ENCODE data around the gene ABCG1.

The ABCG1 gene

GRCh38 chr21:42214921-42215320, 4.0 kb upstream of the ABCG1 start:
- Mint-ChIP-seq H3K27ac (no peak overlapping the region), H3K27me3 (peaks cover 20% of the 10 kb centered on the region), H3K4me1 (ENCODE audit: low read depth) (peaks cover 16% of the 10 kb centered on the region), H3K4me3 (no peak overlapping the region), H3K36me3 (ENCODE audit: low read depth) (peaks cover 10% of the 10 kb centered on the region), H3K9me3 (peaks cover 12% of the 10 kb centered on the region)
- intact Hi-C loops (cut with micrococcal nuclease), result no loop called here

GRCh38 chr21:42215942-42216725, 2.8 kb upstream of the ABCG1 start:
- intact Hi-C loops (cut with micrococcal nuclease), result no loop called here

GRCh38 chr21:42216726-42217572, 2.0 kb upstream of the ABCG1 start:
- H3K36me3 Mint-ChIP-seq (ENCODE audit: low read depth), result peaks cover 18% of the 10 kb centered on the region
- intact Hi-C loops (cut with micrococcal nuclease), result no loop called here
- H3K4me1 Mint-ChIP-seq (ENCODE audit: low read depth), result peaks cover 23% of the 10 kb centered on the region
- peaks cover 12% of the 10 kb centered on the region for H3K9me3 Mint-ChIP-seq
- H3K27me3 Mint-ChIP-seq, result peaks cover 18% of the 10 kb centered on the region
- H3K4me3 Mint-ChIP-seq, result no peak overlapping the region
- H3K27ac Mint-ChIP-seq, result no peak overlapping the region

More at GRCh38 chr21:42215942-42216725, 2.8 kb upstream of the ABCG1 start:
- H3K27ac Mint-ChIP-seq, result no peak overlapping the region
- H3K4me1 Mint-ChIP-seq (ENCODE audit: low read depth), result peaks cover 16% of the 10 kb centered on the region
- H3K36me3 Mint-ChIP-seq (ENCODE audit: low read depth), result peaks cover 14% of the 10 kb centered on the region
- no peak overlapping the region for H3K4me3 Mint-ChIP-seq
- peaks cover 12% of the 10 kb centered on the region for H3K9me3 Mint-ChIP-seq
- peaks cover 18% of the 10 kb centered on the region for H3K27me3 Mint-ChIP-seq

- Mint-ChIP-seq H3K4me3 (peak overlapping the region; percentile 87), H3K27ac (peak overlapping the region; percentile 92)
- intact Hi-C loops (cut with micrococcal nuclease), result no loop called here
Observed at GRCh38 chr21:42219606-42220137, 732 bp downstream of the ABCG1 start.

GRCh38 chr21:42220138-42220701, 1.3 kb downstream of the ABCG1 start:
- Mint-ChIP-seq H3K27ac (peak overlapping the region; percentile 92), H3K4me1 (ENCODE audit: low read depth) (peaks cover 38% of the 10 kb centered on the region), H3K27me3 (peaks cover 20% of the 10 kb centered on the region), H3K4me3 (peak overlapping the region; percentile 87), H3K9me3 (peaks cover 12% of the 10 kb centered on the region), H3K36me3 (ENCODE audit: low read depth) (peaks cover 45% of the 10 kb centered on the region)
- intact Hi-C loops (cut with micrococcal nuclease), result no loop called here

More at GRCh38 chr21:42219606-42220137, 732 bp downstream of the ABCG1 start:
- Mint-ChIP-seq H3K27me3 (peaks cover 20% of the 10 kb centered on the region), H3K4me1 (ENCODE audit: low read depth) (peaks cover 38% of the 10 kb centered on the region), H3K9me3 (peaks cover 12% of the 10 kb centered on the region), H3K36me3 (ENCODE audit: low read depth) (peaks cover 39% of the 10 kb centered on the region)

- Mint-ChIP-seq H3K4me1 (ENCODE audit: low read depth) (peaks cover 51% of the 10 kb centered on the region), H3K27ac (peak overlapping the region; percentile 77), H3K36me3 (ENCODE audit: low read depth) (peaks cover 60% of the 10 kb centered on the region), H3K27me3 (peaks cover 18% of the 10 kb centered on the region), H3K9me3 (no peaks in the 10 kb centered on the region), H3K4me3 (peak overlapping the region; percentile 33)
- intact Hi-C loops (cut with micrococcal nuclease), result no loop called here
Observed at GRCh38 chr21:42221581-42222345, 2.8 kb downstream of the ABCG1 start.

- intact Hi-C loops (cut with micrococcal nuclease), result no loop called here
- Mint-ChIP-seq H3K27ac (peak overlapping the region; percentile 77), H3K9me3 (no peaks in the 10 kb centered on the region), H3K4me1 (ENCODE audit: low read depth) (peaks cover 57% of the 10 kb centered on the region), H3K27me3 (peaks cover 11% of the 10 kb centered on the region), H3K36me3 (ENCODE audit: low read depth) (peaks cover 66% of the 10 kb centered on the region), H3K4me3 (no peak overlapping the region)
Observed at GRCh38 chr21:42222386-42222785, 3.4 kb downstream of the ABCG1 start.

- H3K4me3 Mint-ChIP-seq, result no peak overlapping the region
- H3K27ac Mint-ChIP-seq, result peak overlapping the region; percentile 77
- H3K9me3 Mint-ChIP-seq, result no peaks in the 10 kb centered on the region
- H3K4me1 Mint-ChIP-seq (ENCODE audit: low read depth), result peaks cover 63% of the 10 kb centered on the region
- peaks cover 71% of the 10 kb centered on the region for H3K36me3 Mint-ChIP-seq (ENCODE audit: low read depth)
- intact Hi-C loops (cut with micrococcal nuclease), result no loop called here
- H3K27me3 Mint-ChIP-seq, result peaks cover 7% of the 10 kb centered on the region
Observed at GRCh38 chr21:42222821-42223390, 4.0 kb downstream of the ABCG1 start.

- no peak overlapping the region for H3K4me3 Mint-ChIP-seq
- H3K36me3 Mint-ChIP-seq (ENCODE audit: low read depth), result peaks cover 75% of the 10 kb centered on the region
- peak overlapping the region; percentile 77 for H3K27ac Mint-ChIP-seq
- peaks cover 74% of the 10 kb centered on the region for H3K4me1 Mint-ChIP-seq (ENCODE audit: low read depth)
- peaks cover 4% of the 10 kb centered on the region for H3K27me3 Mint-ChIP-seq
- no peaks in the 10 kb centered on the region for H3K9me3 Mint-ChIP-seq
- intact Hi-C loops (cut with micrococcal nuclease), result no loop called here
Observed at GRCh38 chr21:42223826-42224575, 5.1 kb downstream of the ABCG1 start.

- Mint-ChIP-seq H3K4me1 (ENCODE audit: low read depth) (peaks cover 82% of the 10 kb centered on the region), H3K27me3 (peaks cover 1% of the 10 kb centered on the region), H3K4me3 (no peak overlapping the region), H3K9me3 (no peaks in the 10 kb centered on the region), H3K36me3 (ENCODE audit: low read depth) (peaks cover 75% of the 10 kb centered on the region), H3K27ac (no peak overlapping the region)
- intact Hi-C loops (cut with micrococcal nuclease), result no loop called here
Observed at GRCh38 chr21:42225042-42225441, 6.1 kb downstream of the ABCG1 start.

- Mint-ChIP-seq H3K27ac (no peak overlapping the region), H3K4me1 (ENCODE audit: low read depth) (peaks cover 82% of the 10 kb centered on the region), H3K36me3 (ENCODE audit: low read depth) (peaks cover 77% of the 10 kb centered on the region), H3K4me3 (no peak overlapping the region), H3K9me3 (no peaks in the 10 kb centered on the region), H3K27me3 (peaks cover 1% of the 10 kb centered on the region)
- intact Hi-C loops (cut with micrococcal nuclease), result no loop called here
Observed at GRCh38 chr21:42225571-42226155, 6.7 kb downstream of the ABCG1 start.

GRCh38 chr21:42226626-42227025, 7.7 kb downstream of the ABCG1 start:
- peaks cover 1% of the 10 kb centered on the region for H3K27me3 Mint-ChIP-seq
- no peaks in the 10 kb centered on the region for H3K9me3 Mint-ChIP-seq
- peaks cover 85% of the 10 kb centered on the region for H3K4me1 Mint-ChIP-seq (ENCODE audit: low read depth)
- no peak overlapping the region for H3K4me3 Mint-ChIP-seq
- peak overlapping the region; percentile 93 for H3K27ac Mint-ChIP-seq
- intact Hi-C loops (cut with micrococcal nuclease), result no loop called here
- H3K36me3 Mint-ChIP-seq (ENCODE audit: low read depth), result peaks cover 76% of the 10 kb centered on the region

Measured in dendritic cell treated with granulocyte-macrophage colony-stimulating factor and Interleukin-4, amounts not matched to agents 40 ng/mL and 50 ng/mL, for 4 days (primary cell).